ENCODE measurements around the gene RAB28. TPM values are rescaled to one million over a fixed set of nuclear protein-coding genes. Genes with fewer than 3 reads are reported as not detected.

The RAB28 gene
- total RNA-seq, 1 donor from 2014 or later: 17.9 TPM

GRCh38 chr4:13516315-13516860 is 32.2 kb upstream of the RAB28 start:
- H3K9me3 ChIP-seq: no peaks in the 10 kb centered on the region
- DNase-seq: no peak
- intact Hi-C loops (cut with DNase I): no loop called here
- no peaks in the 10 kb centered on the region for H3K4me1 ChIP-seq
- no peak overlapping the region for H3K4me3 ChIP-seq
- no peaks in the 10 kb centered on the region for H3K36me3 ChIP-seq
- H3K27ac ChIP-seq: no peak overlapping the region
- no peak for ATAC-seq
- no peak for TF ChIP-seq CTCF (IDR thresholded peaks at IDR 0.05)
- H3K27me3 ChIP-seq: peaks cover 46% of the 10 kb centered on the region

- Histone ChIP-seq H3K9me3 (no peaks in the 10 kb centered on the region), H3K4me3 (no peak overlapping the region), H3K27ac (no peak overlapping the region), H3K27me3 (peaks cover 34% of the 10 kb centered on the region), H3K4me1 (no peaks in the 10 kb centered on the region), H3K36me3 (no peaks in the 10 kb centered on the region)
- ATAC-seq (no peak), DNase-seq (no peak)
- no peak for TF ChIP-seq CTCF (IDR thresholded peaks at IDR 0.05)
- intact Hi-C loops (cut with DNase I): no loop called here
Observed at GRCh38 chr4:13515268-13515667, 31.1 kb upstream of the RAB28 start.

- no peaks in the 10 kb centered on the region for H3K4me1 ChIP-seq
- no peak for TF ChIP-seq CTCF (IDR thresholded peaks at IDR 0.05)
- intact Hi-C loops (cut with DNase I): no loop called here
- H3K4me3 ChIP-seq: no peak overlapping the region
- ATAC-seq: no peak
- DNase-seq: no peak
- H3K27ac ChIP-seq: no peak overlapping the region
- no peaks in the 10 kb centered on the region for H3K36me3 ChIP-seq
- no peaks in the 10 kb centered on the region for H3K9me3 ChIP-seq
- H3K27me3 ChIP-seq: peaks cover 31% of the 10 kb centered on the region
Observed at GRCh38 chr4:13514722-13515121, 30.6 kb upstream of the RAB28 start.

GRCh38 chr4:13511101-13511500 is 27.0 kb upstream of the RAB28 start:
- no peak for TF ChIP-seq CTCF (IDR thresholded peaks at IDR 0.05)
- Histone ChIP-seq H3K9me3 (no peaks in the 10 kb centered on the region), H3K4me1 (no peaks in the 10 kb centered on the region), H3K27me3 (peaks cover 17% of the 10 kb centered on the region), H3K4me3 (no peak overlapping the region), H3K27ac (no peak overlapping the region), H3K36me3 (no peaks in the 10 kb centered on the region)
- no peak for ATAC-seq
- no peak for DNase-seq
- intact Hi-C loops (cut with DNase I): no loop called here

GRCh38 chr4:13509442-13509841 is 25.3 kb upstream of the RAB28 start:
- no peaks in the 10 kb centered on the region for H3K9me3 ChIP-seq
- ATAC-seq (no peak), DNase-seq (no peak)
- no peaks in the 10 kb centered on the region for H3K4me1 ChIP-seq
- H3K36me3 ChIP-seq: no peaks in the 10 kb centered on the region
- peaks cover 14% of the 10 kb centered on the region for H3K27me3 ChIP-seq
- H3K4me3 ChIP-seq: no peak overlapping the region
- H3K27ac ChIP-seq: no peak overlapping the region
- TF ChIP-seq CTCF (IDR thresholded peaks at IDR 0.05): no peak
- intact Hi-C loops (cut with DNase I): no loop called here

- ATAC-seq: no peak
- H3K9me3 ChIP-seq: no peaks in the 10 kb centered on the region
Observed at GRCh38 chr4:13504374-13504773, 20.2 kb upstream of the RAB28 start.

More at GRCh38 chr4:13504374-13504773, 20.2 kb upstream of the RAB28 start:
- no peak for TF ChIP-seq CTCF (IDR thresholded peaks at IDR 0.05)
- Histone ChIP-seq H3K4me3 (no peak overlapping the region), H3K4me1 (no peaks in the 10 kb centered on the region), H3K27ac (no peak overlapping the region), H3K36me3 (no peaks in the 10 kb centered on the region), H3K27me3 (peaks cover 5% of the 10 kb centered on the region)
- DNase-seq: no peak
- intact Hi-C loops (cut with DNase I): no loop called here
